Stimulated activated CD4-positive, alpha-beta T cell treated with anti-CD3 and anti-CD28 coated beads, Interleukin-4, amount 100 ng/mL, for 24 hours (primary cell): Measurements from ENCODE around the gene STRAP.

ENCODE experiments used
- DNase-seq: peaks from one replicate; pipeline ENCODE4 v3.0.0-alpha.2; 2020

STRAP gene

DNA sequence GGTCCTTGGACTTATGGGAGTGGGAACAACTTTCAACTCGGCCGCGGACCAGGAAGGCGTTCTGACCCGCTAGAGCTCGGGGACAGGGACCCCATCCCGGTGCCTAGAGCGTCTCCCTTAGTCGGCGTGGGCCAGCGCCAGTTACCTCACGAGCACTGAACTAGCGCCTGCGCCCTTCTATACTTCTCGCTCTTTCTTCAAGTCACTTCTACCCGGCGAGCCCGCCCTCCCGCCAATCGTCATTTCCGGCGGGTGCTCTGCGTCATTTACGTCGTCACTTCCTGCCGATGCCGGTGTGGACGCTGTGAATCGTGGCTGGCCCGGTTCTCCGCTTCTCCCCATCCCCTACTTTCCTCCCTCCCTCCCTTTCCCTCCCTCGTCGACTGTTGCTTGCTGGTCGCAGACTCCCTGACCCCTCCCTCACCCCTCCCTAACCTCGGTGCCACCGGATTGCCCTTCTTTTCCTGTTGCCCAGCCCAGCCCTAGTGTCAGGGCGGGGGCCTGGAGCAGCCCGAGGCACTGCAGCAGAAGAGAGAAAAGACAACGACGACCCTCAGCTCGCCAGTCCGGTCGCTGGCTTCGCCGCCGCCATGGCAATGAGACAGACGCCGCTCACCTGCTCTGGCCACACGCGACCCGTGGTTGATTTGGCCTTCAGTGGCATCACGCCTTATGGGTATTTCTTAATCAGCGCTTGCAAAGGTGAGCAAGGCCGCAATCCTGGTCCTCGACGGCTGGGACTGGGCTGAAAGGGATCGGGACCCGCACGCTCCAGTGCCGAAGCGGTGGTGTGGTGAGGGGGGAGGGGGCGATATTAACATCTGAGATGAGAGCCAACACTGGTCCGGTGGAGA is at the start of gene STRAP:
Gene STRAP (plus strand): TSS at position 270 of the 854 bp plus-strand sequence. CDS start 321 bp downstream, at position 591.
- DNase-seq: peak; percentile 95

DNA sequence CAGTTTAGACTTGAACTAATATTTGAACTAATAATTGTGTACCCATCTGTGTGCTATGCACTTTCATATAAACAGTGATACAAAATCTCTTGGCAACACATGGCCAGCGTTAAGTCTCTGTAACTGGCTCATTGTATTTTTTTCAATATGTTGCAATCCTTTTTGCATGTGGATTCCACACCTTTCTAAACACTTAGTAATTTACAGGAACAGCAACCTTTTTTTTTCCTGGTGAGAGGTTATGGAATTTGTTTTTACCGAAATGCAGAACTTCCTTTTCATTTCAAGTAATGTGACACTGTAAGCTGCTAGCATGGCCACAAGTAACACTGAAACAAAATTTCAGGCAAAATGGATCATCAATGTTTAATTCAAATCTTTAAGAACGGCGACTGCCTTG is 47.6 kb upstream of the STRAP start:
- DNase-seq: no peak

GRCh38 chr12:15837141-15837790 is 44.9 kb upstream of the STRAP start:
- no peak for DNase-seq

DNA sequence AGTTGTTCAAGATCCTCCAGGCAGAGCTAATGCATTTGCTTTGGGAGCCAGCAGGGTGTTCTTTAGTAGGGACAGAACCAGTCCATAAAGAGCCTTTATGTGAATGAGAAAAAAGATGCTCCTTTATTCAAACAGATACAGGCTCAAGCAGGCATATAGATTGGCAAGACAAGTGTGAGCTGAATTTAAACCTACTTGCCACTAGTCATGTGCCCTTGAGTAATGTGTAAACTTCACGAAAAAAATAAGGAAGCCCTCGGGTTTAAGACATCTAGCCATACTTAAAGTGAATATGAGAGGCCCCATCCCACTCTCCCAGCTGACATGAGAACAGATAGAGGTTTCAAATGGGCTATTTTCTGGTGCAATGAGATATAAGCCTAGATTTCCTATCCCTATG is 43.1 kb upstream of the STRAP start:
- DNase-seq: no peak

DNA sequence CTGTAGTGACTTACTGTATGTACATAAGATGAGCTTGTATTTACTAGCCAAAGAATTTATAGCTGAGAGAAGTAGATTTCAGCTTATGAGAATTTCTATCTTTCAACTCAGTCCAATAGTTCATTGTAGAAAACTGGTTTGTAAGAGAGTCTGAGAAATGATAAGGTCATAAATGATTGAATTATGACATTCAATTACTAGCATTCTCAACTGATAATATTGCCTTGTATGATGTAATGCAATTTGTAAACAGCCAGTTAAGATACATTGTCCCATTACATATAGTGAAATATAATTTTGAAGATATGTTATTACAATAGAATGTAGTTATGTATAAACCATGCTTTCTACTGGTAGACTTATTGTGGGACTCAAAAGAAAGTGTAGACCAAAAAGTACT is 42.5 kb upstream of the STRAP start:
- DNase-seq: no peak

DNA sequence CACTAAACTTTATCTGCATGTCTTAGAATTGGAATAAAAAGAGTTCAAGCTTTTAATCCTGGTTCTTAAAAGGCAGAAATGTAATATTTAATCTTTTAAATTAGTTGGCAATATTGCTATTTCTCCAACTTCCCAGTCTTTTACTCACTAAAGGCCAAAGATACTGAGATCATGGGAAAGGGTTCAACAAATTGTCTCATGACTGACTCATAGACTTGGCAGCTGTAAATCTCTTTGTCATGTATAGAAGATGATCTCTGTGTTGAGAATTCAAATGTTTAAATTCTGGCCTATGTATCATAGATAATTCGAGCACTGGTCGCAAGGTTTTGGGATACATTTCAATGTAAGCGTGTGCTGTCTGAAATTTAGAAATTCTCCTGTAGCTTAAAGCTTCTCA is 40.1 kb upstream of the STRAP start:
- no peak for DNase-seq

DNA sequence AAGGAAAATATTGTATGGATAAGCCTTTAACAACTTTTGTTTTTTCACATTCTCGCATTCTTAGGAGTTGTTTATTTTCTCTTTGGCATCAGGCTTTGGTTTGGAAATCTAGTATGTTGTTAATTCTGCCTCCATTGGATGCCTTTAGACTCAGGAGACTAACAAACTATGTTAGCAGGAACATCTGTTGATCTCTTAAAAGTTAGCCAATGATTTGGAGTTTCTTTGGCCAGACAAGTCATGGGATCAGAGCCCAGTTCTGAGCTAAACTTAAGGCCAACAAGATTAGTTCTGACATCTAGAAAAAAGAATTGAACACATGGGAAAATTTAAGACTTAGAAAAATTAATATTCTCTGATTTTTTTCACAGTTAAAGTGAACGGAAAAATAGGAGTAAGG is 35.3 kb upstream of the STRAP start:
- DNase-seq: no peak

- no peak for DNase-seq
Measured at GRCh38 chr12:15848606-15849005, 33.6 kb upstream of the STRAP start.

DNA sequence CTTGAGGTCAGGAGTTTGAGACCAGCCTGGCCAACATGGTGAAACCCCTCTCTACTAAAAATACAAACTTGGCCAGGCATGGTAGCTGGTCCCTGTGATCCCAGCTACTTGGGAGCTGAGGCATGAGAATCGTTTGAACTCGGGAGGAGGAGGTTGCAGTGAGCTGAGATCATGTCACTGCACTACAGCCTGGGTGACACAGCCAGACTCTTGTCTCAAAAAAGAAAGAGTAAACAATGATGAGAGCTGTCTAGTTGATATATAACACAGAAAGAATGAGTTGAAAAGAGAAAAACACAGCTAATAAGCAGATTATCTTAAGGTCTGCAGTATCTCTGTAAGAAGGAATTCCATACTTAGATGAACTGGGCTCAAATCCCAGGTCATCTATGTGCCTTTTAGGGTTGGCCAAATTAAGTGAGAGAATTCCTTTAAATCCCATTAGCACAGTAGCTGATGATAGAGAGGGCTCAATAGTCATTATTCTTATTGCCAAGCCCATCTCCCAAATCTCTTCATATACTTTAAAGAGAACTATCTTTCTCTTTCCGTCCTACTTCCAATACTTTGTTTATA is 31.1 kb upstream of the STRAP start:
- DNase-seq: no peak

GRCh38 chr12:15851919-15852318 is 30.3 kb upstream of the STRAP start:
- DNase-seq: no peak

- no peak for DNase-seq
Measured at GRCh38 chr12:15852383-15852782, 29.8 kb upstream of the STRAP start.

GRCh38 chr12:15853877-15854276 is 28.3 kb upstream of the STRAP start:
- no peak for DNase-seq

DNA sequence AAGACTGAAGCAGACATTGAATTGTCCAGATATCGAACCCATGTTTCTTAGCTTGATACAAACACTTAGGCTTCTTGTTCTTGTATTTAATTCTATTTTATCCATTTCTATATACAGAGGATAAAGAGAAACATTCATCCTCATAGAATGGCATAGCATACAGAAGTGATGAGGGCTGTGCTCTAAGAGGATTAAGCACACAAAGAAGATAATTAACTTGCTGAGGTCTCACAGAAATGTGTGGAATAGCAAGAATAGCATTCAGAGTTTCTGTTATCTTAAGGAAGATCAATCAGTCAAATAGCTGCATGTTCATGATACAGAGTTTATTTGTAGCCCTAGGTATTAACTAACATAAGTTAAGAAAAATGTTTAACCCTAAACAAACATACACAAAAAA is 27.3 kb upstream of the STRAP start:
- DNase-seq: no peak

- DNase-seq: no peak
Measured at GRCh38 chr12:15855646-15856045, 26.5 kb upstream of the STRAP start.

- DNase-seq: peak; percentile 65
Measured at GRCh38 chr12:15856097-15856982, 25.8 kb upstream of the STRAP start.

DNA sequence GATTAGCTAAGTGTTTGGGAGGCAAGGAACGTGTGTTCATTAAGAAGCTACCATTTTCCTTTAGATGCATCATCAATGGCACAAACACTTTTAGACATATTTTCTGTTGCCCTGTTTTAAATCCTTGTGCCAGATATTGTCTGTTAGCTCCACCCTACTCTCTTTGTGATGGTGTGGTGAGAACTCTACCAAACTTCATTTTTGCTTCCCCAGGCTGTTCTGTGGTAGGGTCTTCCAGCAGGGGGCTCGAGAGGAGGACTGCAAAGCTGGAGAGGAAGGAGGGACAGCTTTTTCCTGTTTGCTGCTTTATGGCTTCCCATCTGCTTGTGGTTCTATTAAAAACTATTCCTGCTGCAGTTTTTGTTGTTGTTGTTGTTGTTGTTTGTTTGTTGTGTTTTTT is 23.8 kb upstream of the STRAP start:
- no peak for DNase-seq

DNA sequence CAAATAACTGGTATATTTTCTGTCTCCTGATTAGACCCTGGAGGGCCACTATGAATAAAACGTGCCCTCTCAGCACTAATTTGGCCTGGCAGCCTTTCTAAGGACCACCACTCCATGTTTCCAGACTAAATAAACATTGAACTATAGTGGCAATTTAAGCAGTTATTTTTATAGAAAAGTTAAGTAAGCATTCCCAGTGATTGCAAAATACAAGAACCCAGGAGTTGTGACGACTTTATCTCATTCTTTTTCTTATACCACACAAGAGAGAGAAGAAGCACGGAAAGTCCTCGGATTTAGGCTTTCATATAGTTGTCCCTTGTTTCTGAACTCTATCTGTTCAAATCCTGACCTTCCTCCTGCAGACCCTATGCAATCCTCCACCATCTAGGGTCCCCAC is 23.1 kb upstream of the STRAP start:
- DNase-seq: no peak

GRCh38 chr12:15861404-15861803 is 20.8 kb upstream of the STRAP start:
- no peak for DNase-seq

GRCh38 chr12:15862840-15863239 is 19.3 kb upstream of the STRAP start:
- no peak for DNase-seq

GRCh38 chr12:15863372-15863771 is 18.8 kb upstream of the STRAP start:
- no peak for DNase-seq

DNA sequence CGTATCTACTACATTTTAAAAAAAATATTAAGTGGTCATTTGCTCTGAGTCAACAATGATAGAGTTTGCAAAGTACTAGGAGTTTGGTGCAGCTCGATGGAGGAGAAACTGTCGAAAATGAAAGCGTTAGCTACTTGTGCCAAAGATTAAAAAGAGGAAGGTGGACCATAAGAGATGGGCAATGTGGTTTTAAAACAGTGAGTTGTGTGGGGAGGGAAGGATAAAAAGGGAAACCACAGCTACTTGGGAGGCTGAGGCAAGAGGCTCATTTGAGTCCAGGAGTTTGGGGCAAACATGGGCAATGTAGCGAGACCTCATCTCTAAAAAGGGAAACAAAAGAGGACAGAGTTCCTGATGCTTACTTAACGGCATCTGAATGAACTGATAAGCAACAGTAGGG is 18.2 kb upstream of the STRAP start:
- DNase-seq: no peak

GRCh38 chr12:15868186-15868585 is 14.0 kb upstream of the STRAP start:
- DNase-seq: no peak

DNA sequence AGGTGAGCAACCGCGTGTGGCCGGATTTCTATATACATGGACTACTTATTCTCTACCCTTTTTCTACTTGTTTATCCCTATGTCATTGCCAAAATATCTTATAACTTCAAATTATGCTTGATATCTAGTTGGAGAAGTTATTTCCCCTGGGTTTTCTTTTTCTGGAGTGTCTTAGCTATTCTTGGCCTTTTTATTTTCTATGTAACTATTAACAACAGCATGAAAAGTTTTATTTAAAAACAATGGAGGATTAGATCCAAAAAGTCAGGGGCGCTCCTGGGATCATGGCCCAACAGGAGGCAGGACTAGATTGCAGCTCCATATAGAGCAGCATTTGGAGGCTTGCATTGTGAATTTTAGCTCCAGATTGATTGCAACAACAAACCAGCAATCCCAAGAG is 8.6 kb upstream of the STRAP start:
- no peak for DNase-seq
